Dermis blood vessel endothelial cell (primary cell): ENCODE measurements around the gene CXCL11. TPM values are rescaled to one million over a fixed set of nuclear protein-coding genes. Genes with fewer than 3 reads are reported as not detected.
A peak's percentile ranks its signal among the peaks of the same experiment; 100 is the strongest.
"Not testable (repeated sequence)": the region's sequence is repeated elsewhere in the genome, so short reads cannot be mapped to it uniquely, and the experiment has no call there.

Experiments used
- DNase-seq: peaks from one replicate; pipeline ENCODE4 v3.0.0; 2010
- total RNA-seq: library from RNA; depleted of rRNA; stranded (reverse); fragments of >200 nt; gene quantifications from 2 replicates; pipeline ENCODE4 v1.2.3, GENCODE V29; 2014

The CXCL11 gene
- total RNA-seq, 1 donor from 2014 or later: 2.0 TPM

DNA sequence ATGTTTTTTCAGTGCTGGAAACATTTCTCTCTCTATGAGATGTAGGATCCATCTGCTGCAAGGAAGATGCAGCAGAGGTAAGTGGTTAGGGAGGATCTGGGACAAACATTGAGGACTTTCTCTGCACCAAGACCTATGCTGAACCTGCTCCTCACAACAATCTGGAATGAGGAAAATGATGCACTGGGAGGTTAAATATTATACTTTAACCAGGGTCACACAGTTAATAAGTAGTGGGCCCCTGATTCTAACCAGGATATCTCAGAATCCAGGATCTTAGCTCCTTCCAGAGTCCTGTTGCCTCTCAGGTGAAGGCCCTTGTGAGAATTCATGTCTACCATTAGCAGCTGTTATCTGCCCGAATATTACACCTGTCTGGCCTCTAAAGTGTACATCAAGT, 35.6 kb downstream of the CXCL11 start:
- no peak for DNase-seq

- DNase-seq: not testable (repeated sequence)
Measured at GRCh38 chr4:75998525-75999147, 37.2 kb downstream of the CXCL11 start.

DNA sequence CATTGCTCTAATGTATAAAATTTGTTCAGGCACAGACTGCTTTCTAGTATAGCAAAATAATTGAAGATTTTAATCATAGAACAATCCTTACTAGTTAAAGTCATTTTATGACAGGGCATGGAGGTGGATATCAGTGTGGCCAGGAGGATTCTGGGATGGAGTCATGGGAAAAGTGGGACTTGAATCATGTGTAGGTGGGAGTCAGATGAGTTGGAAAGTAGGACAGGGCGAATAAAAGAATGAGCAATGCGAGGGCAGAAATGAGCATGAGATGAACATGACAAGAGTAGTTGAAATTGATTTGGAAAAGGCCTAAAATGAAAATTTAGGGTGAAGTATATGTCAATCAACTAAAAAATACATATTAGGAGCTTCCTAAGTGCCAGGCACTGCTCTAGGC, 37.9 kb downstream of the CXCL11 start:
- DNase-seq: no peak

DNA sequence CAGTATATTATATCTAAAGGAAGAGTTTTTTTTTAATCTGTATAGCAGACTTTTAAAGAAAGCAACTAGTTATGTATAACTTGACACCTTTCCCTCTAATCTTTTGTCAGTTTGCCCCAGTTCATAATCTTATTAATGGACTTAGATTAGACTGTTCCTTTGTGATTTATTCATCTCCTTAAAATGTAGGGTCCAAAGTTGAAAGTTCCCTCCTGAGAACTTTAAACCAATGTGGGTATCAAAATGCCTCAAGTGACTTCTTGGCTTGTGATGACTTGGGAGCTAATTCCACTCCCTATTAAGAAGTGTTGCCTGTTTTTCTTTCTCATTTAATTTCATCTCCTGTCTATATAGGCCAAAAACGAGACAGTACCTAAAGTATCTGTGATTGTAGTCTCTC, 38.8 kb downstream of the CXCL11 start:
- DNase-seq: no peak

GRCh38 chr4:75995727-75996126, 40.1 kb downstream of the CXCL11 start:
- peak; percentile 77 for DNase-seq

- no peak for DNase-seq
Measured at GRCh38 chr4:75992462-75992861, 43.4 kb downstream of the CXCL11 start.

DNA sequence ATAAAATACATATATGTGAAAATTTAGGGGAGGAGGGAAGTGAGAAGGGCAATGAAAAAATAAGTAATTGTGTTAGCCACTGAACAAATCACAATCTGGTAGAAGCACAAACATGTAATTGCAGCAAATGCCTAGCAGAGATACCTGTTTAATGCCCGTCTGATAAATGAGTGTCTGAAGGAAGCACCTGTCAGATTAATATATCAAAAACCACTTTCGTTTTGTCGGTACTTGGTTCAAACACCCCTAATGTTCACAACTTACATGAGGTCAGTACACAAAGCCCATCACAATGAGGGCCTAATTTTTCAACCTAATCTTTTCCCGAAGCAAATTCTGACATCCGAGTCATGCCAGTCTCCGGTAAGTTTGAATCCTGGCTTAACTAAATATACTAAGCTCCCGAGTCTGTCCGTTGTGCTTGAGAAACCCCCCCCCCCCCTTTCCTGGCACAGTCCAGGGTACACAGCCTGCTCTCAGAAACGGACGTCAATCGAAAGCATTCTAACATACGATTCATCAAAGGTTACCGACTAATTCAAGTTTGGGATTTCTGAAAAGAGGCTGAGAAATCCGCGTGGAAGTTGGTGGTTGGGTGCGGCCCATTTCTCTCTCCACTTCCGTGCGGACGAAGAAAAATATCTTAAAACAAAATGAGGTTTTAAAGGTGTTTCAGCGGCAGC, 45.9 kb downstream of the CXCL11 start:
- peak; percentile 46 for DNase-seq

GRCh38 chr4:75985116-75985515, 50.8 kb downstream of the CXCL11 start:
- DNase-seq: peak; percentile 13

Other genes with a start within 250 kb of the CXCL11 start
- gene PPEF2, start 133.6 kb downstream of the CXCL11 start, total RNA-seq: not detected in 2 replicates
- 34.5 and 65.9 TPM in 2 replicates for gene NAAA, start 95.1 kb downstream of the CXCL11 start, total RNA-seq
- 26.9 and 39.6 TPM in 2 replicates for gene SDAD1, start 45.1 kb downstream of the CXCL11 start, total RNA-seq
- not detected in 2 replicates for gene CXCL9, start 28.6 kb downstream of the CXCL11 start, total RNA-seq
- gene CXCL10, start 12.6 kb downstream of the CXCL11 start, total RNA-seq: 0.14 and 1.4 TPM in 2 replicates
- not detected in 2 replicates for gene ART3, start 38.6 kb upstream of the CXCL11 start, total RNA-seq
- gene NUP54, start 112.3 kb upstream of the CXCL11 start, total RNA-seq: 59.1 and 64.8 TPM in 2 replicates
- gene SCARB2, start 177.8 kb upstream of the CXCL11 start, total RNA-seq: 194 and 214 TPM in 2 replicates
- 0.14 and 0.17 TPM in 2 replicates for gene FAM47E, start 215.7 kb upstream of the CXCL11 start, total RNA-seq